ENCODE data around the gene MAPK6.
A peak's percentile ranks its signal among the peaks of the same experiment; 100 is the strongest.
"Not testable (repeated sequence)": the region's sequence is repeated elsewhere in the genome, so short reads cannot be mapped to it uniquely, and the experiment has no call there.

MAPK6 gene

DNA sequence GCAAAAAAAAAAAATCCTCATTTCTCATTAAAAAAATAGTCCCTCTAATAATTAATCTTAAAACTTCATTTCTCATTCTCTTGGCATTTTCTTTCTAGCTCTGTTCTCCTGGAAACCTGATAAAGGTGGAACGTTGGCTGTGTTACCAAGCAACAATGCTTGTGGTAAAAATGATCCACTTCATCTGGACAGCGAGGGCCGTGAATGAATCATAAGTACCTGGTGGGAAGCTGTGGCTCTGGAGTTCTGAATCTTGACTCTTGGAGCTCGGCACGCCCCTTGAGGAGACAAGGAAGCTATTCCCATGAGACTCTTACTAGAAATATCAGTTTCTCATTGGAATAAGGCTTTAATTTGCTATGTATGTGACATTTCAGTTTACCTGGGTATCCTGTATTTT is 61.0 kb downstream of the MAPK6 start:
- TF ChIP-seq, protein P1, sequence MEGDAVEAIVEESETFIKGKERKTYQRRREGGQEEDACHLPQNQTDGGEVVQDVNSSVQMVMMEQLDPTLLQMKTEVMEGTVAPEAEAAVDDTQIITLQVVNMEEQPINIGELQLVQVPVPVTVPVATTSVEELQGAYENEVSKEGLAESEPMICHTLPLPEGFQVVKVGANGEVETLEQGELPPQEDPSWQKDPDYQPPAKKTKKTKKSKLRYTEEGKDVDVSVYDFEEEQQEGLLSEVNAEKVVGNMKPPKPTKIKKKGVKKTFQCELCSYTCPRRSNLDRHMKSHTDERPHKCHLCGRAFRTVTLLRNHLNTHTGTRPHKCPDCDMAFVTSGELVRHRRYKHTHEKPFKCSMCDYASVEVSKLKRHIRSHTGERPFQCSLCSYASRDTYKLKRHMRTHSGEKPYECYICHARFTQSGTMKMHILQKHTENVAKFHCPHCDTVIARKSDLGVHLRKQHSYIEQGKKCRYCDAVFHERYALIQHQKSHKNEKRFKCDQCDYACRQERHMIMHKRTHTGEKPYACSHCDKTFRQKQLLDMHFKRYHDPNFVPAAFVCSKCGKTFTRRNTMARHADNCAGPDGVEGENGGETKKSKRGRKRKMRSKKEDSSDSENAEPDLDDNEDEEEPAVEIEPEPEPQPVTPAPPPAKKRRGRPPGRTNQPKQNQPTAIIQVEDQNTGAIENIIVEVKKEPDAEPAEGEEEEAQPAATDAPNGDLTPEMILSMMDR (conservative IDR thresholded peaks at IDR 0.05): no peak

DNA sequence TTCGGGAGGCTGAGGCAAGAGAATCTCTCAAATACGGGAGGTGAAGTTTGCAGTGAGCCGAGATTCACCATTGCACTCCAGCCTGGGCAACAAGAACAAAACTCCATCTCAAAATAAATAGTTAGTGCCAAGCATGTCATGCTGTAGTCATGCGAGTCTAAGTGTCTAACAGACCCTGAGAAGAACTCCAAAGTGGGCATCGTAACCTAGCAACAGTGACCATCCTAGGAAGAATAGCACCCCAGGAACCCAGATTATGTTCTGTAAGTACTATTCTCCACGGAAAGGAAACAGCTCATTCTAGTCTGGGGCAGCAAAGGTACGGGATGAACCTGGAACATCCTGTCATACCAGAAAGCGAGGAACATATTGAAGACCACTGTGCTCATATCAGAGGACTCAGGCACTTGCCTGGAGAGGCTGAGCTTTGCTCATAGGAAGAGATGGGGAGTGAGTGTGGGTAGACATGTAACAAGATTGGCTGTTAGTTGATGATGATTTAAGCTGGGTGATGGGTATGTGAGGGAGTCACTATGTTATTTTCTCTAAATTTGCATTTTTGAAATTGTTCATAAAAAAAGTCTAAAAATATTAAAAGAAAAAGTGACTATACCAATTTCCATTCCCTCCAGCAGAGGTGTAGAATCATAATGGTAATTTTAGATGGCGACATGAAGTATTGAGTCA is 61.8 kb downstream of the MAPK6 start:
- TF ChIP-seq, protein P1 (conservative IDR thresholded peaks at IDR 0.05): no peak
- H3K27ac ChIP-seq: no peak overlapping the region

More for the DNA sequence above, 61.0 kb downstream of the MAPK6 start:
- H3K27ac ChIP-seq: no peak overlapping the region

DNA sequence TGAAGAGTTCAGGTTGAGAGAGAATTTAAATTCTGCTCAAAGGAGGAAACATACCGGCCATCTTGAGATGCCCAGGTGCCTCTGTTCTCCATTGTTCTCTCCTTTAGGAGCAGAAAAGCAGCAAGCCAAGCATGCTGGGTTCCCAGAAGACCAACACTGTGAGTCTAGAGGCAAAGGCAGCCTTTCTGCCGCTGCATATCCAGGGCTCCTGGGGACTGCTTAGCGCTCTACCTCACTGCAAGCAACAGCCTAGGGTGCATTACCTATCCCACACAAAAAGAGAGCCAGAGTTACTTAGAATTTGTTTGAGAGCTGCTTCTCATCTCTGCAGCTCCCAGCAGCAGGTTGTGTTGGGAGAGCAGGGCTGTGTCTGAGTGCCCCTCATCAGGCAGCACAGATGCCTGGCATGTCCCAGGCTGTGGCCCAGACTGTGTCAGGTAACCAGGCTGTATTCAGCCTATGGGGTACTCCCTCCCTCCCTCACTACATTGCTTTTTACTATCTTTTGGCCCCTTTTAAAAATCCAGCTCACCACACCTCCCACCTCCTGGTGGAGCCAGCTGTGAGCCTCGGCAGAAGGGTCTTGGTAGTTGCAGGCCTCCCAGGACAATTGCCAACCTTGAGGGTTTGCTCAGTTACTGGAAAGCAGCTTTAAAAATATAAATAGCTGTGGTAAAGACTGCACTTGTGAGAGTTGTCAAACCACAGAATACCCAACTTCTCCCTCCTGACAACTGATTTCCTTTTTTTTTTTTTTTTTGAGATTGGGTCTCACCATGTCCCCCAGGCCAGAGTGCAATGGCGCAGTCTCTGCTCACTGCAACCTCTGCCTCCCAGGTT is 63.4 kb downstream of the MAPK6 start:
- no peak overlapping the region for H3K27ac ChIP-seq
- TF ChIP-seq, protein P1 (conservative IDR thresholded peaks at IDR 0.05): no peak

DNA sequence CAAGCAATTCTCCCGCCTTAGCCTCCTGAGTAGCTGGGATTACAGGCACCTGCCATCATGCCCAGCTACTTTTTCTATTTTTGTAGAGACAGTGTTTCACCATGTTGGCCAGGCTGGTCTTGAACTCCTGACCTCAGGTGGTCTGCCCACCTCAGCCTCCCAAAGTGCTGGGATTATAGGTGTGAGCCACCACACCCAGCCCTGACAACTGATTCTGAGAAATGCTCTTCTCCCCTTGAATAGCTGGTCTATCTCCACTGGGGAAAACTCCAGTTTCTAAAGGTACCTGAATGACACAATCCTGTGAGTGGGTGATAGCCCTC is 64.0 kb downstream of the MAPK6 start:
- H3K27ac ChIP-seq: not testable (repeated sequence)

DNA sequence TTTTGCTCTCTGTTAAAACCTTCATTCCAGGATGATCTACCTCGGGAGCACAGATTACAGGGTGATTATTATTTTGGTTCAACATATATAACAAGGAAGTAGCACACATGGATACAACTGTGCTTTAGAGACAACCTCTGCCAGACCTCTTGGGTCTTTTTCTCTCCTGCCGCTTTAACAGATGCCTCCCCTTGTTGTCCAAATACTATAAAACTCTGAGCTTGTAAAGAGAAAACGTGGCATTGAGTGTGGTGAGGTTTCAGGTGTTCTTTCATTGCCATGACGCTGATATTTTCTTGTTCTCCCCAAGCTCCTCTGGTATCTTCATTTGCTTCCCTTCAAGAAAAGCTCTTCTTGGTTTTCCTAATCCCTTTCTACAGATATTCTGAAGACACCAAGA is 64.6 kb downstream of the MAPK6 start:
- H3K27ac ChIP-seq: peak overlapping the region; percentile 37; the same call in 1 of the 2 replicates
- TF ChIP-seq, protein P1 (conservative IDR thresholded peaks at IDR 0.05): no peak

DNA sequence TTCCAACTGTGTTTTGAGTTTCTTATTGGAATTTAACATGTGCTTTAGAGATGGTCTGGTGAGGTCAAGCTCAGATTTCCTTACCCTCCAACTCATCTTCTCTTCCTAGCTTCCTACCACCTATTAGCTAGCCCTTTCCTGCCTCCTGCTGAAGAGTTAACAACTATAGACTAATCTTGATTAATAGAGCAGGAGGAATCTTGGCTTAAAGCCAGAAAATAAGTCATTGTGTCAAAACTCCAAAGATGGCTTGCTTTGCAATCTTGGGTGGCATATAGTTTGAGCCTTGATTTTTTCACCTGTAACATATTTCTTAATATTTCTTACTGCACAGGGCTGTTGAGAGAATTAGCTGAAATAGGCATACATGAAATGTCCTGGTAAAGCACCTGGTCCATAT is 66.3 kb downstream of the MAPK6 start:
- TF ChIP-seq, protein P1 (conservative IDR thresholded peaks at IDR 0.05): no peak
- no peak overlapping the region for H3K27ac ChIP-seq

DNA sequence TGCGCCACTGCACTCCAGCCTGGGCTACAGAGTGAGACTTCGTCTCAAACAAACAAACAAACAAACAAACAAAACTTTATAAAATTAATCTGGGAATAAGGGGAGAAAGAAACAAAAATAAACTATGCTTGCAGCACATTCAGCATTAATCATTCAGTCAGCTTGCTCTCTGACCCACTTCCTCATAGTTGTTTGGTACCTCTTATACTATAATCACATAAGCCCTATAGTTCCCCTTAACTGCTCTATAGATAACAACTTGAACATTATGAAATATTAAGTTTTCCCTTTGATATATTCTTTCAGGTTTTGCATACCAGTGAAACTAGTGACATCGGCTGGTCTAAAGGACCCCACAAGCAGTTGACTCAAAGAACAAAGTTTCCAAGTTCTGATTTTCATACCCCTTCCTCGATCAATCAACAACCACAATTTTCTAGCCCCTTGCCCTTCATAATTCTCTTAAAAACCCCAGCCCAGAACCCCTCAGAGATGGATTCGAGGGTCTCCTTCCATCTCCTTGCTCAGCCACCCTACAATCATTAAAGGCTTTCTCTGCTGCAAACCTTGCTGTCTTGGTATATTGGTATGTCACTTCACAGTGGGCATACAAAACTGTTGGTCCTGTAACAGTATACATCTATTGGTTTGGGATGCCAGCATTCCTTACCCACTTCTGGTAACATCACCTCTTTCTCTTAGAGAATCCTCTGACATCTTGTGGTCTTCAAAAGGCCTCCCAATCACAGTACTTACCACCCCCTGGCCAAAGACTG is 67.2 kb downstream of the MAPK6 start:
- H3K27ac ChIP-seq: no peak overlapping the region
- TF ChIP-seq, protein P1 (conservative IDR thresholded peaks at IDR 0.05): no peak

Measured in VCaP (cell line).